HuH-7 (cell line): ENCODE results near the gene FBRSL1.

ENCODE experiments used
- DNase-seq: peaks from one replicate; pipeline ENCODE4 v3.0.0; 2011; ENCODE audit warnings: low spot score

Gene FBRSL1

GRCh38 chr12:132542661-132543060 lies 52.7 kb downstream of the FBRSL1 start:
- DNase-seq, result no peak

- DNase-seq, result no peak
These were observed 53.5 kb downstream of the FBRSL1 start for GRCh38 chr12:132543298-132544079.

- DNase-seq, result no peak
These were observed 54.1 kb downstream of the FBRSL1 start for GRCh38 chr12:132544080-132544397.

- no peak for DNase-seq
These were observed 54.5 kb downstream of the FBRSL1 start for GRCh38 chr12:132544498-132544897.

DNA sequence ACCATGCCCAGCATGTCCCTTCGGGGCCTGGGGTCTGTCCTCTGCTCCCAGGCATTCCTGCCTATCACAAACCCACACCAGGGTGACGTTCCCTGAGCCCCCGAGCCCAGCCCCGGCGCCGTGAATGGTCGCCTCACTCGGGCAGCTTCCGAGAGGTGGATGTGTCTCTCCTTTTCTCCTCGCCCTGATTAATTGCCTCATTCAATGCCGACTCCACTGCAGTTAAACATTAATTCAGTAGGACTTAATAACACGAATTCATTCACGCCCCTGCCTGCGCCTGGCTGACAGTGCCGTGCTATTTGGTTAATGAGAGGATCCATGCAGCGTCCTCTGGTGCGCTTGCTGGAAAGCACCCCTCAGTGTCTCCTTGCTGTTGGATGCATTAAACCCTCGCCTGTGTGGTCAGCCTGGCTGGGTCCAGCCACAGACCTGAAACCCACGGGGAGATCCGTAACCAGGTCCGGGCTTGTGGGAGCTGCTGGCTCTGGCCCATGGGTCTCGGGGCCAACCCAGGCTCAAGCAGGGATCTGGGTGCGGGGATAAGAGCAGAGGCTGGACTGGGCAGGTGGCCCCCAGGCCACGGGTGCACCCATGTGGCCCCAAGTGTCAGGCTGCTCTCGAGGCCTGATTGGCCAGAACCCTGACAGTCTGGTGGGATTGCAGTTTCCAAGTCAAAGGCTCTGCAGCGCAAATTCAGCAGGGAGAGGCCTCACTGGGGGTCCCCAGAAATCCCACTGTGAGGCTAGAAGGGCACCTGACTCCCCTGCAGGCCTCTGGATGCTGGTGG lies 55.4 kb downstream of the FBRSL1 start:
- no peak for DNase-seq

DNA sequence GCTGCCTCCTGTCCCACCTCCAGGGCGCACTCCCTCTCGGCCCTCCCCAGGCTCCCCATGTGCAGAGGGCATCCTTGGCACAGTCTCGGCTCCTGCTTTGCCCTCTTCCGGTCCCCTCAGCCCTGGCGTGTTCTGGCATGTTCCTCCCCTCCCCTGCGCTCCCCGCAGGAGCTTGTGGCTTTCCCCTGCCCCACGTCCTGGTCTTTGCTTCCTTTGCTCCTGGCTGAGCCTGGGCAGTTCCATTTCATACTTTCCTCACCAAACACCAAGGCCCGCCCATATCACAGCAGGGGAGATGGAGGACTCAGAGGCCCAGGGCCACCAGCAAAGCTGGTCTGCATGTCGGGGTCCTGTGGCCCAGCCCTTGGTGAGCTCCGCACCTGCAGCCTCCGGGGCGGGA lies 56.0 kb downstream of the FBRSL1 start:
- DNase-seq, result no peak

- no peak for DNase-seq
These were observed 56.7 kb downstream of the FBRSL1 start for GRCh38 chr12:132546647-132547046.

DNA sequence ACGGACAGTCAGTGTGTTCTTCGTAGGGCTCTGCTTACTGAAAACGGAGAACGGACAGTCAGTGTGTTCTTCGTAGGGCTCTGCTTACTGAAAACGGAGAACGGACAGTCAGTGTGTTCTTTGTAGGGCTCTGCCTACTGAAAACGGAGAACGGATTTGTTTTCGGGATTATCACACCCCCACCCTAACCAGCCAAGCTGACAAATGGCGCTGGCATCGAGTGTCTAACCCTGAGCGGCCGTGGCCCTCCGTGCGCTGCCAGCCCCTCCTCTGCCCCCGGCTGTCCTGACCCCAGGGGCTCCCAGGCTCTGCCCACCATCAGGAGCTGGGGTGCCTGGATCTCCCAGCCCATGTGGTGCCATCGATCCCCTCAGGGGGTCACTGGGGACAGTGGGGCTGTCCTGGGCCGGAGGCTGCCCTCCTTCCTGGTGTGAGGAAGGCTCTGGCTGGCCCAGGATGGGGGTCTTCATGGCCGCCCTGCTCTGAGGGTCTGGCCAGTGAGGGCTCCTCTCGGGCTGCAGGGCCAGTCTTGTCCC lies 57.3 kb downstream of the FBRSL1 start:
- no peak for DNase-seq

GRCh38 chr12:132548430-132549058 lies 58.6 kb downstream of the FBRSL1 start:
- no peak for DNase-seq

- no peak for DNase-seq
These were observed 59.1 kb downstream of the FBRSL1 start for GRCh38 chr12:132549059-132549458.

- no peak for DNase-seq
These were observed 60.3 kb downstream of the FBRSL1 start for GRCh38 chr12:132550014-132550802.

DNA sequence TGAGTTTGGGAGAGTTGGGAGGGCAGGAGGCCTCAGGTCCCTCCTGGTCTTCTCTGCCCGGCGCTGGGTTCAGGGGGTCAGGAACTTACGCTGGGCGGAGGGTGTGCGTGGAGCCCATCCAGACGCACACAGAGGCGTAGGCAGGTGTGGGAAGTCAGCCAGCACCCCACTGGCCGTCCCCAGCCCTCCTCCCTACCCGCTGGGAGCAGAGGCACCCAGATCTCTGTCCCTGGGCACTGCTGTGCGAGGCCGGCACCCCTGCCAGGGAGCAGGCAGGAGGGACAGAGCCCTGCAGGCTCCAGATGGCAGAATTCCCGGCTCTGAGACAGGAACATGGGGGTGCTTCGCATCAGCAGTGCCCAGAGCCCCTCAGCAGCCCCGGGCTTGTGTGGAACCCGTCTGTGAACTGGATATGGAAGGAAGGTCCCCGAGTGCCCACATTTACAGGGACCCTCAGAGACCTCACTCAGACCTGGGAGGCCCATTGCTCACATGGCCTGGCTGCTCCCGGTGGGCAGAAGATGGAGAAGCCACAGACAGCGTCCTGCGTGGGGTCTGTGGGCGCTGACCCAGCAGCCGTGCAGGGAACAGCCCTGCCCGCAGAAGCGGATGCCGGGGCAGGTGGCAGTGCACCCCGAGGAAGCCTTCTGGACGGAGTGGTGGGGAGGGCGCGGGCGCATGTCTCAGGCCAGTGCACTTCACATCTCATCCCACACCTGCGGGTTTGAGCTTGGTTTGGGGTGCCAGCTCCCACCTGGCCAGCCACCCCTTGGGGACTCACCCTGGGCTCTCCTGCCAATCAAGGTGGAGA lies 61.1 kb downstream of the FBRSL1 start:
- no peak for DNase-seq

- no peak for DNase-seq
These were observed 61.7 kb downstream of the FBRSL1 start for GRCh38 chr12:132551641-132552031.

GRCh38 chr12:132554845-132555630 lies 65.1 kb downstream of the FBRSL1 start:
- peak; percentile 69 for DNase-seq

- no peak for DNase-seq
These were observed 65.7 kb downstream of the FBRSL1 start for GRCh38 chr12:132555686-132556085.

- DNase-seq, result no peak
These were observed 66.3 kb downstream of the FBRSL1 start for GRCh38 chr12:132556216-132556615.

- no peak for DNase-seq
These were observed 66.8 kb downstream of the FBRSL1 start for GRCh38 chr12:132556801-132557200.

- DNase-seq, result no peak
These were observed 67.5 kb downstream of the FBRSL1 start for GRCh38 chr12:132557291-132558015.

DNA sequence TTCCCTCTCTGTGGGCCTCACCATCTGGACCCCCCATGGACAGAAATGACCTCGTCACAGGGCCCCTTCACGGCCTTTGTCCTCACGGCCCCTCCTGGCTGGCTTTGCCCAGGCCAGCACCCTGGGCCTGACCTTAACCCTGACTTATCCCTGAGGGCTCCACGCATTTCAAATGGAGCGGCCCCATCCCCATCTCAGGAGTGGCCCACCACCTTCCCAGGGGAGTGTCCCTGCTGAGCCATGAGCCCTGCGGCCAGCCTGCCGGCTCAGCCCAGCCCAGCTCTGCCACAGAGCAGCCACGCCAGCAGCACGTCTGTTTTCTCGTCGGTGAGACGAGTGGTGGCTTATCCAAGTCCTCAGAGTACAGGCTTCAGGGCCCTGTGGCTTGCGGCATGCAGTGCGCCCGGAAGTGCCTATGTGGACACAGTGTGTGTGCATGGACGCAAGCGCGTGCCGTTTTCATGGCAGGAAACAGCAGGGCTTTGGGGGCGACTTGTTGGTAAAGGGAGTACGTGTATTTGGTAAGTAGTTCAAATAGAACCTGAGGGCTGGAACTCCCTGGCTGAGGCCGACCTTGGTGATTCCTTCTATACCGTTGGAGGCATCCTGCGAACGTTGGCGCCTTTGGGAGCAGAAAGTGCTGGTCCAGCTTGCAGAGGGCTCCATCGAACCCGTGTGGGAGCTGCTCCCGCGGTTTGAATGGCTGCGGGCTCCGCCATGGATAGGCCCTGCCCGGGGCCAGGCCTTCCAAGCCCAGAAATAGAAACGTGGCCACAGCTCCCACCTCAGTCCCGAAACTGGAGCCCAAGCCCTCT lies 68.3 kb downstream of the FBRSL1 start:
- no peak for DNase-seq
